SK-N-SH treated with all-trans-retinoic acid at 6 μM for 48 hours (cell line): ENCODE data around the gene TENT4B.

Source experiments
- ARNTL ChIP-seq: fragments of 450-650 bp; formaldehyde crosslinking; IDR thresholded peaks from 2 replicates; pipeline ENCODE4 v1.5.0; 2020; ENCODE audit warnings: low read depth, mild to moderate bottlenecking, moderate library complexity, borderline replicate concordance
- POU6F1 ChIP-seq: fragments of 250-450 bp; sonication (Bioruptor Pico); IDR thresholded peaks from 2 replicates; pipeline ENCODE4 v1.8.0; 2021; ENCODE audit warnings: low read depth, mild to moderate bottlenecking, moderate library complexity, borderline replicate concordance
- RARB ChIP-seq: fragments of 250-450 bp; sonication (Bioruptor Pico); IDR thresholded peaks from 2 replicates; pipeline ENCODE4 v1.8.0; 2021; ENCODE audit warnings: mild to moderate bottlenecking, moderate library complexity
- ZC3H10 ChIP-seq: fragments of 250-450 bp; sonication (Bioruptor Pico); IDR thresholded peaks from 2 replicates; pipeline ENCODE4 v1.5.1; 2021; ENCODE audit warnings: mild to moderate bottlenecking, moderate library complexity
- ZFP3 ChIP-seq: fragments of 250-450 bp; sonication (Bioruptor Pico); IDR thresholded peaks from 2 replicates; pipeline ENCODE4 v1.5.0; 2020; ENCODE audit warnings: mild to moderate bottlenecking, moderate library complexity
- TF ChIP-seq, protein P1 (sequence below): fragments of 250-450 bp; sonication (Bioruptor Pico); IDR thresholded peaks from 2 replicates; pipeline ENCODE4 v1.5.1; 2020; ENCODE audit warnings: low read depth, mild to moderate bottlenecking, moderate library complexity
- TF ChIP-seq, protein P2 (sequence below): fragments of 250-450 bp; sonication (Bioruptor Pico); IDR thresholded peaks from 2 replicates; pipeline ENCODE4 v1.8.0; 2020; ENCODE audit warnings: mild to moderate bottlenecking, moderate library complexity, borderline replicate concordance

GRCh38 chr16:50280932-50281331 is 127.8 kb downstream of the TENT4B start:
- TF ChIP-seq POU6F1 (CRISPR knock-in tag) (no peak), RARB (CRISPR knock-in tag) (no peak), ARNTL (no peak), ZC3H10 (CRISPR knock-in tag) (no peak), ZFP3 (CRISPR knock-in tag) (no peak)
- TF ChIP-seq, protein P1, sequence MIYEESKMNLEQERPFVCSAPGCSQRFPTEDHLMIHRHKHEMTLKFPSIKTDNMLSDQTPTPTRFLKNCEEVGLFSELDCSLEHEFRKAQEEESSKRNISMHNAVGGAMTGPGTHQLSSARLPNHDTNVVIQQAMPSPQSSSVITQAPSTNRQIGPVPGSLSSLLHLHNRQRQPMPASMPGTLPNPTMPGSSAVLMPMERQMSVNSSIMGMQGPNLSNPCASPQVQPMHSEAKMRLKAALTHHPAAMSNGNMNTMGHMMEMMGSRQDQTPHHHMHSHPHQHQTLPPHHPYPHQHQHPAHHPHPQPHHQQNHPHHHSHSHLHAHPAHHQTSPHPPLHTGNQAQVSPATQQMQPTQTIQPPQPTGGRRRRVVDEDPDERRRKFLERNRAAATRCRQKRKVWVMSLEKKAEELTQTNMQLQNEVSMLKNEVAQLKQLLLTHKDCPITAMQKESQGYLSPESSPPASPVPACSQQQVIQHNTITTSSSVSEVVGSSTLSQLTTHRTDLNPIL (CRISPR knock-in tag), result no peak
- TF ChIP-seq, protein P2, sequence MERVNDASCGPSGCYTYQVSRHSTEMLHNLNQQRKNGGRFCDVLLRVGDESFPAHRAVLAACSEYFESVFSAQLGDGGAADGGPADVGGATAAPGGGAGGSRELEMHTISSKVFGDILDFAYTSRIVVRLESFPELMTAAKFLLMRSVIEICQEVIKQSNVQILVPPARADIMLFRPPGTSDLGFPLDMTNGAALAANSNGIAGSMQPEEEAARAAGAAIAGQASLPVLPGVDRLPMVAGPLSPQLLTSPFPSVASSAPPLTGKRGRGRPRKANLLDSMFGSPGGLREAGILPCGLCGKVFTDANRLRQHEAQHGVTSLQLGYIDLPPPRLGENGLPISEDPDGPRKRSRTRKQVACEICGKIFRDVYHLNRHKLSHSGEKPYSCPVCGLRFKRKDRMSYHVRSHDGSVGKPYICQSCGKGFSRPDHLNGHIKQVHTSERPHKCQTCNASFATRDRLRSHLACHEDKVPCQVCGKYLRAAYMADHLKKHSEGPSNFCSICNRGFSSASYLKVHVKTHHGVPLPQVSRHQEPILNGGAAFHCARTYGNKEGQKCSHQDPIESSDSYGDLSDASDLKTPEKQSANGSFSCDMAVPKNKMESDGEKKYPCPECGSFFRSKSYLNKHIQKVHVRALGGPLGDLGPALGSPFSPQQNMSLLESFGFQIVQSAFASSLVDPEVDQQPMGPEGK (CRISPR knock-in tag), result no peak
